Left hindlimb (tissue), 1 donor: ENCODE data around the gene KCNT1.

ENCODE experiments used
- DNase-seq: peaks from one replicate; pipeline ENCODE4 v3.0.0-alpha.2; 2018

Gene KCNT1

GRCh38 chr9:135749171-135750045 lies 47.4 kb downstream of the KCNT1 start:
- no peak for DNase-seq

- no peak for DNase-seq
Observed at GRCh38 chr9:135750786-135751185, 48.8 kb downstream of the KCNT1 start.

- DNase-seq, result no peak
Observed at GRCh38 chr9:135751501-135751900, 49.5 kb downstream of the KCNT1 start.

- no peak for DNase-seq
Observed at GRCh38 chr9:135752281-135753204, 50.6 kb downstream of the KCNT1 start.

- DNase-seq, result no peak
Observed at GRCh38 chr9:135753391-135754105, 51.6 kb downstream of the KCNT1 start.

GRCh38 chr9:135756576-135756975 lies 54.6 kb downstream of the KCNT1 start:
- DNase-seq, result no peak

GRCh38 chr9:135757356-135757755 lies 55.4 kb downstream of the KCNT1 start:
- peak; percentile 61 for DNase-seq

- DNase-seq, result no peak
Observed at GRCh38 chr9:135758056-135758455, 56.1 kb downstream of the KCNT1 start.

GRCh38 chr9:135758870-135759269 lies 56.9 kb downstream of the KCNT1 start:
- DNase-seq, result no peak

GRCh38 chr9:135759676-135760300 lies 57.8 kb downstream of the KCNT1 start:
- no peak for DNase-seq

GRCh38 chr9:135760465-135760864 lies 58.5 kb downstream of the KCNT1 start:
- no peak for DNase-seq

GRCh38 chr9:135761150-135761844 lies 59.3 kb downstream of the KCNT1 start:
- no peak for DNase-seq

- DNase-seq, result no peak
Observed at GRCh38 chr9:135761845-135762168, 59.8 kb downstream of the KCNT1 start.

GRCh38 chr9:135762921-135763320 lies 60.9 kb downstream of the KCNT1 start:
- DNase-seq, result no peak

GRCh38 chr9:135763716-135764446 lies 61.9 kb downstream of the KCNT1 start:
- DNase-seq, result no peak

GRCh38 chr9:135764731-135765130 lies 62.7 kb downstream of the KCNT1 start:
- DNase-seq, result no peak

- no peak for DNase-seq
Observed at GRCh38 chr9:135765416-135765815, 63.4 kb downstream of the KCNT1 start.

GRCh38 chr9:135766251-135766650 lies 64.3 kb downstream of the KCNT1 start:
- no peak for DNase-seq

GRCh38 chr9:135766707-135767106 lies 64.7 kb downstream of the KCNT1 start:
- DNase-seq, result no peak

- DNase-seq, result no peak
Observed at GRCh38 chr9:135768516-135769218, 66.7 kb downstream of the KCNT1 start.
